Fibroblast of mammary gland (primary cell): ENCODE results near the gene HS3ST3B1.

Source experiments
- DNase-seq: peaks from one replicate; pipeline ENCODE4 v3.0.0-alpha.2; 2010; ENCODE audit warnings: low read depth
- H3K4me3 ChIP-seq: 2 replicates; pipeline ENCODE4 v1.5.1; 2011; ENCODE audit warnings: low read depth, mild to moderate bottlenecking, low read length, moderate library complexity; ENCODE audit not compliant: control insufficient read depth
- CTCF ChIP-seq: conservative IDR thresholded peaks from 2 replicates; pipeline ENCODE4 v1.5.1; 2011; ENCODE audit warnings: low read depth, low read length, inconsistent platforms; ENCODE audit not compliant: control insufficient read depth, insufficient read depth

The HS3ST3B1 gene

GRCh38 chr17:14316126-14316832 lies 15.4 kb downstream of the HS3ST3B1 start:
- TF ChIP-seq CTCF, result no peak
- no peak overlapping the region for H3K4me3 ChIP-seq
- DNase-seq, result peak; percentile 46

- no peak for TF ChIP-seq CTCF
- no peak overlapping the region for H3K4me3 ChIP-seq
- no peak for DNase-seq
These were observed 16.5 kb downstream of the HS3ST3B1 start for GRCh38 chr17:14317383-14317782.

GRCh38 chr17:14318109-14318917 lies 17.4 kb downstream of the HS3ST3B1 start:
- no peak overlapping the region for H3K4me3 ChIP-seq
- DNase-seq, result no peak

GRCh38 chr17:14318918-14319205 lies 18.0 kb downstream of the HS3ST3B1 start:
- TF ChIP-seq CTCF, result no peak
- DNase-seq, result no peak
- no peak overlapping the region for H3K4me3 ChIP-seq

More at GRCh38 chr17:14318109-14318917, 17.4 kb downstream of the HS3ST3B1 start:
- TF ChIP-seq CTCF, result no peak

- no peak for TF ChIP-seq CTCF
- no peak for DNase-seq
- no peak overlapping the region for H3K4me3 ChIP-seq
These were observed 19.2 kb downstream of the HS3ST3B1 start for GRCh38 chr17:14320098-14320497.

GRCh38 chr17:14320734-14321475 lies 20.0 kb downstream of the HS3ST3B1 start:
- no peak for DNase-seq
- TF ChIP-seq CTCF, result no peak
- H3K4me3 ChIP-seq, result no peak overlapping the region
